Naive thymus-derived CD4-positive, alpha-beta T cell (primary cell): ENCODE results near the gene TRPV6. TPM values are rescaled to one million over a fixed set of nuclear protein-coding genes. Genes with fewer than 3 reads are reported as not detected.

Experiments
- ATAC-seq: fragments of 150-1000 bp; cut with Tn5 transposase; 2 replicates; pipeline ENCODE4 v1.10.0; 2021; ENCODE audit warnings: mild to moderate bottlenecking, moderate library complexity
- CTCF ChIA-PET: fragments of 350-600 bp; sonication (Branson Sonifier 250); formaldehyde crosslinking; loops from one replicate; lab custom pipeline; 2021; ENCODE audit warnings: antibody characterized with exemption; lab: Charles Lee
- POLR2A ChIA-PET: fragments of 350-600 bp; sonication (Branson Sonifier 250); formaldehyde crosslinking; loops from one replicate; lab custom pipeline; 2021; ENCODE audit warnings: antibody characterized with exemption, inconsistent platforms; lab: Charles Lee
- DNase-seq, 9 donors: peaks; one replicate each; pipeline versions ENCODE4 v3.0.0 to v3.0.0-alpha.2; 2020 to 2022; ENCODE audit warnings: mixed read lengths in 1 of 9
- H3K27ac ChIP-seq: one replicate; pipeline ENCODE4 v1.7.0; 2013; ENCODE audit warnings: mild to moderate bottlenecking, low read depth, low read length, moderate library complexity
- H3K27me3 ChIP-seq, 2 donors: one replicate each; pipeline ENCODE4 v1.7.0; 2013; ENCODE audit warnings: low read length in 2 of 2, mild to moderate bottlenecking in 2 of 2, moderate library complexity in 2 of 2; ENCODE audit not compliant: control insufficient read depth in 2 of 2, insufficient read depth in 2 of 2
- H3K36me3 ChIP-seq, 3 experiments: 1 replicate in 2 of 3; 2 replicates in 1 of 3; pipeline ENCODE4 v1.7.0; 2013; ENCODE audit warnings: low read length in 3 of 3, mild to moderate bottlenecking in 3 of 3, moderate library complexity in 1 of 3; ENCODE audit not compliant: insufficient read depth in 3 of 3, control insufficient read depth in 2 of 3
- H3K4me1 ChIP-seq, 2 donors: one replicate each; pipeline ENCODE4 v1.7.0; 2013; ENCODE audit warnings: low read length in 2 of 2, mild to moderate bottlenecking in 2 of 2, moderate library complexity in 1 of 2; ENCODE audit not compliant: control insufficient read depth in 2 of 2, insufficient read depth in 2 of 2
- H3K4me3 ChIP-seq: 2 replicates; pipeline ENCODE4 v1.7.0; 2013; ENCODE audit warnings: mild to moderate bottlenecking, low read length
- H3K9me3 ChIP-seq, 3 experiments: 1 replicate in 2 of 3; 2 replicates in 1 of 3; pipeline ENCODE4 v1.7.0; 2013; ENCODE audit warnings: low read length in 3 of 3; ENCODE audit not compliant: control insufficient read depth in 2 of 3
- H3K27ac Mint-ChIP-seq, 9 donors: one replicate each; pipeline ENCODE4 v1.8.0; 2020 to 2022; ENCODE audit warnings: mixed read lengths in 9 of 9, mild to moderate bottlenecking in 8 of 9, moderate library complexity in 5 of 9, inconsistent platforms in 2 of 9
- H3K27me3 Mint-ChIP-seq, 5 donors: one replicate each; pipeline ENCODE4 v1.8.0; 2021 to 2022; ENCODE audit warnings: mixed read lengths in 5 of 5, mild to moderate bottlenecking in 1 of 5
- H3K36me3 Mint-ChIP-seq, 5 donors: one replicate each; pipeline ENCODE4 v1.8.0; 2020 to 2022; ENCODE audit warnings: mixed read lengths in 5 of 5, mild to moderate bottlenecking in 3 of 5, inconsistent platforms in 1 of 5
- H3K4me1 Mint-ChIP-seq, 7 donors: one replicate each; pipeline ENCODE4 v1.8.0; 2020 to 2022; ENCODE audit warnings: mixed read lengths in 7 of 7, mild to moderate bottlenecking in 3 of 7, inconsistent platforms in 1 of 7
- H3K4me3 Mint-ChIP-seq, 10 donors: one replicate each; pipeline ENCODE4 v1.8.0; 2020 to 2022; ENCODE audit warnings: mild to moderate bottlenecking in 10 of 10, mixed read lengths in 10 of 10, moderate library complexity in 6 of 10, inconsistent platforms in 2 of 10
- H3K9me3 Mint-ChIP-seq, 11 donors: one replicate each; pipeline ENCODE4 v1.8.0; 2020 to 2022; ENCODE audit warnings: mixed read lengths in 11 of 11, mild to moderate bottlenecking in 4 of 11, inconsistent platforms in 1 of 11, moderate library complexity in 1 of 11
- intact Hi-C, 2 donors: fragments of 100-400 bp; cut with micrococcal nuclease; formaldehyde crosslinking; loops; one replicate each; pipeline ENCODE4 v1.15.1; 2023
- polyA plus RNA-seq, 2 donors: library from polyadenylated mRNA; unstranded; fragments of 300-500 nt; fragmentation: Illumina TruSeq; gene quantifications; one replicate each; pipeline ENCODE4 v1.2.3, GENCODE V29; 2021
- total RNA-seq, 6 experiments: library from RNA in 5 of 6; stranded (reverse) in 5 of 6; gene quantifications; 1 replicate in 5 of 6; 2 replicates in 1 of 6; pipeline ENCODE4 v1.2.3 and lab custom pipeline; 2021 to 2026

The TRPV6 gene
- total and polyA plus RNA-seq, 7 experiments from 2014 or later: 0.05 TPM; not detected in 6

- H3K9me3 Mint-ChIP-seq: no peaks in the 10 kb centered on the region
- peak overlapping the region in 1 of 9 donors; percentile 75 for H3K27ac Mint-ChIP-seq
- no peak overlapping the region for H3K4me3 Mint-ChIP-seq
- ChIA-PET CTCF (interaction anchor here (1.1 to 3.4 kb wide), 3 partner anchors 13 to 334 kb away, joined by 3 to 24 read pairs (median 4); partner anchors contain the start of gene EPHB6), POLR2A (interaction anchor here (0.7 to 1.2 kb wide), 3 partner anchors 10 to 69 kb away, joined by 3 read pairs; no protein-coding TSS in a partner anchor)
- DNase-seq (peak in 1 of 9 donors; percentile 13), ATAC-seq (no peak)
- peaks cover 0 to 36% (median 9%) of the 10 kb centered on the region in 5 donors for H3K36me3 Mint-ChIP-seq
- Histone ChIP-seq H3K9me3 (no peaks in the 10 kb centered on the region), H3K4me1 (no peaks in the 10 kb centered on the region), H3K4me3 (no peak overlapping the region), H3K27me3 (no peaks in the 10 kb centered on the region), H3K27ac (no peak overlapping the region), H3K36me3 (peaks cover 0 to 51% (median 0%) of the 10 kb centered on the region in 3 experiments)
- intact Hi-C loops: no loop called here
- H3K27me3 Mint-ChIP-seq: no peaks in the 10 kb centered on the region
- peaks cover 0 to 7% (median 4%) of the 10 kb centered on the region in 7 donors for H3K4me1 Mint-ChIP-seq
Measured at GRCh38 chr7:142868188-142868985, 17.2 kb downstream of the TRPV6 start.

GRCh38 chr7:142867398-142868187 is 18.0 kb downstream of the TRPV6 start:
- H3K4me1 Mint-ChIP-seq: peaks cover 0 to 7% (median 4%) of the 10 kb centered on the region in 7 donors
- intact Hi-C loops: loop anchor here in 1 of 2 donors (2.0 kb wide), 1 partner anchor 235 kb away; no protein-coding TSS in a partner anchor
- Histone ChIP-seq H3K27ac (no peak overlapping the region), H3K4me1 (no peaks in the 10 kb centered on the region), H3K27me3 (no peaks in the 10 kb centered on the region), H3K4me3 (no peak overlapping the region), H3K9me3 (no peaks in the 10 kb centered on the region), H3K36me3 (peaks cover 0 to 59% (median 0%) of the 10 kb centered on the region in 3 experiments)
- no peak overlapping the region for H3K4me3 Mint-ChIP-seq
- no peaks in the 10 kb centered on the region for H3K9me3 Mint-ChIP-seq
- POLR2A ChIA-PET: interaction anchor here (0.8 to 1.2 kb wide), 2 partner anchors 10 to 18 kb away, joined by 3 read pairs; no protein-coding TSS in a partner anchor
- ATAC-seq (no peak), DNase-seq (peak in 1 of 9 donors; percentile 16)
- H3K27me3 Mint-ChIP-seq: no peaks in the 10 kb centered on the region
- peaks cover 0 to 36% (median 9%) of the 10 kb centered on the region in 5 donors for H3K36me3 Mint-ChIP-seq
- H3K27ac Mint-ChIP-seq: peak overlapping the region in 2 of 9 donors; percentile 32 to 91
- CTCF ChIA-PET: interaction anchor here (0.6 to 3.4 kb wide), 4 partner anchors 13 to 333 kb away, joined by 3 to 24 read pairs (median 4); partner anchors contain the start of gene EPHB6

- no peaks in the 10 kb centered on the region for H3K27me3 Mint-ChIP-seq
- intact Hi-C loops: loop anchor here in 1 of 2 donors (2.0 kb wide), 1 partner anchor 234 kb away; no protein-coding TSS in a partner anchor
- H3K9me3 Mint-ChIP-seq: no peaks in the 10 kb centered on the region
- H3K27ac Mint-ChIP-seq: peak overlapping the region in 2 of 9 donors; percentile 32 to 91
- ATAC-seq (no peak), DNase-seq (peak in 1 of 9 donors; percentile 15)
- no peak overlapping the region for H3K27ac ChIP-seq
- H3K4me1 ChIP-seq: no peaks in the 10 kb centered on the region
- H3K9me3 ChIP-seq: no peaks in the 10 kb centered on the region
- H3K4me3 Mint-ChIP-seq: no peak overlapping the region
- CTCF ChIA-PET: interaction anchor here (0.8 to 3.4 kb wide), 3 partner anchors 12 to 264 kb away, joined by 3 to 24 read pairs (median 3); partner anchors contain the start of gene EPHB6
- H3K36me3 ChIP-seq: peaks cover 0 to 65% (median 0%) of the 10 kb centered on the region in 3 experiments
- H3K4me1 Mint-ChIP-seq: peaks cover 0 to 7% (median 4%) of the 10 kb centered on the region in 7 donors
- H3K4me3 ChIP-seq: no peak overlapping the region
- no peaks in the 10 kb centered on the region for H3K27me3 ChIP-seq
- POLR2A ChIA-PET: interaction anchor here (1.5 kb wide), 1 partner anchor 54 kb away, joined by 4 read pairs; no protein-coding TSS in a partner anchor
- peaks cover 0 to 32% (median 9%) of the 10 kb centered on the region in 5 donors for H3K36me3 Mint-ChIP-seq
Measured at GRCh38 chr7:142867097-142867378, 18.5 kb downstream of the TRPV6 start.

DNA sequence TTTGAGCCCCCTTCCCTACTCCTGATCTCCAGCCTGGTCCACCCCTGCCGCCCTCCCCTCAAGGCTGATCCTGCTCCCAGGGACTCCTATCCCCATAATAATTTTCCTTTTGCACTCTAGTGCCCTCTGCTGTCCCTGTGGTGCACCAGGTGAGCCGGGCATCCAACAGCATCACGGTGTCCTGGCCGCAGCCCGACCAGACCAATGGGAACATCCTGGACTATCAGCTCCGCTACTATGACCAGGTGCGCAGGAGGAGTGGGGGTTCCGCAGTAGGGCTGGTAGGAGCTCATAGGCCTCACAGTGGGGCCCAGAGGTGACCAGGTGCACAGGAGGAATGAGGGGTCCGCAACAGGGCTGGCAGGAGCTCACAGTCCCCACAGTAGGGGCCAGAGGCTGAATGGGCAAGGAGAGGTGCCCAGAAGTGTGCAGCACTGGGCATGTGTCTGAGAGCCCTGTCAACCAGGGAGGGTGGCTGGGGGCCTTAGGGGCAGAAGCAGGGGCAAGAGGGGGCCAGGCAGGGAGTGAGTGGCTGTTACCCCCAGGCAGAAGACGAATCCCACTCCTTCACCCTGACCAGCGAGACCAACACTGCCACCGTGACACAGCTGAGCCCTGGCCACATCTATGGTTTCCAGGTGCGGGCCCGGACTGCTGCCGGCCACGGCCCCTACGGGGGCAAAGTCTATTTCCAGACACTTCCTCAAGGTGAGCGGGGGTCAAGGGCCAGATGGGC is 19.0 kb downstream of the TRPV6 start:
- ATAC-seq: peak; percentile 52
- Histone ChIP-seq H3K27me3 (no peaks in the 10 kb centered on the region), H3K4me3 (no peak overlapping the region), H3K36me3 (peaks cover 0 to 65% (median 0%) of the 10 kb centered on the region in 3 experiments), H3K9me3 (no peaks in the 10 kb centered on the region), H3K27ac (no peak overlapping the region), H3K4me1 (no peaks in the 10 kb centered on the region)
- Mint-ChIP-seq H3K27ac (peak overlapping the region in 4 of 9 donors; percentile 32 to 76 (median 50)), H3K27me3 (no peaks in the 10 kb centered on the region), H3K4me3 (peak overlapping the region in 1 of 10 donors; percentile 20), H3K4me1 (peaks cover 0 to 7% (median 4%) of the 10 kb centered on the region in 7 donors), H3K9me3 (no peaks in the 10 kb centered on the region), H3K36me3 (peaks cover 0 to 28% (median 9%) of the 10 kb centered on the region in 5 donors)
- intact Hi-C loops: loop anchor here (1.0 to 2.0 kb wide), 3 partner anchors 12 to 331 kb away; no protein-coding TSS in a partner anchor
- ChIA-PET CTCF (interaction anchor here (0.7 to 3.4 kb wide), 13 partner anchors 8 to 453 kb away, joined by 3 to 24 read pairs (median 4); partner anchors contain the start of gene EPHB6), POLR2A (interaction anchor here (0.8 to 1.5 kb wide), 2 partner anchors 54 to 58 kb away, joined by 3 to 4 read pairs; no protein-coding TSS in a partner anchor)
- DNase-seq: peak in 4 of 9 donors; percentile 7 to 27 (median 13)

DNA sequence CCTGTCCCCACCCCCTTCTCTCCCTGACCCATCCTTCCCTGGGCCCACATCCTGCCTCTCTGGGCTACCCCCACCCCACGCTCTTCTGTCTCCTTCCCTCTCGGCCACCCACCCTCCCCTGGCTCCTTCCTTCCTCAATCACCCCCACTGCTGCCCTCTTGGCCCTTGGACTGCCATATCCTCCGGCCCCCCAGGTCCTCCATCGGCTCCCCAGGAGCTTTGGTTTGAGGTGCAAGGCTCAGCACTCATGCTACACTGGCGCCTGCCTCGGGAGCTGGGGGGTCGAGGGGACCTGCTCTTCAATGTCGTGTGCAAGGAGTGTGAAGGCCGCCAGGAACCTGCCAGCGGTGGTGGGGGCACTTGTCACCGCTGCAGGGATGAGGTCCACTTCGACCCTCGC is 19.8 kb downstream of the TRPV6 start:
- Mint-ChIP-seq H3K27ac (peak overlapping the region in 2 of 9 donors; percentile 52 to 59), H3K27me3 (no peaks in the 10 kb centered on the region), H3K9me3 (no peaks in the 10 kb centered on the region), H3K4me1 (peaks cover 0 to 11% (median 4%) of the 10 kb centered on the region in 7 donors), H3K4me3 (no peak overlapping the region), H3K36me3 (peaks cover 0 to 22% (median 9%) of the 10 kb centered on the region in 5 donors)
- Histone ChIP-seq H3K27me3 (no peaks in the 10 kb centered on the region), H3K36me3 (peaks cover 0 to 58% (median 0%) of the 10 kb centered on the region in 3 experiments), H3K27ac (no peak overlapping the region), H3K4me3 (no peak overlapping the region), H3K4me1 (no peaks in the 10 kb centered on the region), H3K9me3 (no peaks in the 10 kb centered on the region)
- peak in 1 of 9 donors; percentile 16 for DNase-seq
- ChIA-PET CTCF (interaction anchor here (0.7 to 3.4 kb wide), 11 partner anchors 9 to 452 kb away, joined by 3 to 24 read pairs (median 4); partner anchors contain the start of gene EPHB6), POLR2A (interaction anchor here (1.5 kb wide), 1 partner anchor 53 kb away, joined by 4 read pairs; no protein-coding TSS in a partner anchor)
- ATAC-seq: no peak
- intact Hi-C loops: loop anchor here (1.0 to 2.0 kb wide), 3 partner anchors 11 to 330 kb away; no protein-coding TSS in a partner anchor
